ENCODE results near the gene LAMB1. TPM values are rescaled to one million over a fixed set of nuclear protein-coding genes. Genes with fewer than 3 reads are reported as not detected.

The LAMB1 gene
- total RNA-seq, 1 experiment from 2014 or later = 32.0 TPM

- TF ChIP-seq, protein P1, sequence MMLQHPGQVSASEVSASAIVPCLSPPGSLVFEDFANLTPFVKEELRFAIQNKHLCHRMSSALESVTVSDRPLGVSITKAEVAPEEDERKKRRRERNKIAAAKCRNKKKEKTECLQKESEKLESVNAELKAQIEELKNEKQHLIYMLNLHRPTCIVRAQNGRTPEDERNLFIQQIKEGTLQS (IDR thresholded peaks at IDR 0.05) = no peak
Measured at GRCh38 chr7:107969856-107970255, 33.1 kb downstream of the LAMB1 start (continued).

DNA sequence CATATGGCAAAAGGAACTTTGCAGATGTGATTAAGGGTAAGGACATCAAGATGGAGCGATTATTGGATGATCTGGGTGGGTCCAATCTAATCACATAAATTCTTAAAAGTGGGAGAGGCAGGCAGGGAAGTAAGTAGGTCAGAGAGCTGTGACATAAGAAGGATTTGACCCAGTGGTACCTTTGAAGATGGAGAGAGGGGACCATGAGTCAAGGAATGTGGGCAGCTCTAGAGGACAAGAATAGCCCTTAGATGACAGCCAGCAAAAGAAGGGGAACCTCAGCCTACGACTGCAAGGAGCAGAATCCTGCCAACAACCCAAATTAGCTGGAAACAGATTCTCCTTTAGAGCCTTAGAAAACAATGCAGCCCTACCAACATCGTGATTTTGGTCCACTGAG, 34.5 kb downstream of the LAMB1 start:
- no peaks in the 10 kb centered on the region for H3K27me3 ChIP-seq (ENCODE audit: insufficient read depth, low read length)
- no peaks in the 10 kb centered on the region for H4K20me1 ChIP-seq (ENCODE audit: insufficient read depth)
- no peak overlapping the region for H3K27ac ChIP-seq (ENCODE audit: low read depth, low read length)
- H3K79me2 ChIP-seq (ENCODE audit: insufficient read depth, low read length) = no peaks in the 10 kb centered on the region
- no peaks in the 10 kb centered on the region for H3K9me2 ChIP-seq (ENCODE audit: insufficient read depth)
- no TSS peak for BruUV-seq (replicated peaks)
- no peaks in the 10 kb centered on the region; a peak in 1 of 4 replicates for H3K4me1 ChIP-seq (ENCODE audit: control insufficient read depth in 1 of 2, insufficient read depth in 2 of 2, low read length in 2 of 2)
- RAD21 ChIA-PET (ENCODE audit: low non-redundant PET in 1 of 2, low total read pairs in 2 of 2, uncharacterized antibody in 2 of 2, unreplicated experiment in 2 of 2) = no interaction called here
- intact Hi-C loops (cut with micrococcal nuclease) = no loop called here
- H2AFZ ChIP-seq (ENCODE audit: low read depth, low read length, poor library complexity, severe bottlenecking) = no peak overlapping the region
- CTCF ChIA-PET = no interaction called here
- POLR2A ChIA-PET = no interaction called here
- no peaks in the 10 kb centered on the region; a peak in 1 of 4 replicates for H3K36me3 ChIP-seq (ENCODE audit: control insufficient read depth in 1 of 2, insufficient read depth in 2 of 2, low read length in 2 of 2)
- TF ChIP-seq POLR2AphosphoS5 (IDR thresholded peaks at IDR 0.05; ENCODE audit: low read depth, low read length) = no peak
- no peak for TF ChIP-seq CEBPB (IDR thresholded peaks at IDR 0.05; ENCODE audit: low read depth)
- TF ChIP-seq EGR1 (IDR thresholded peaks at IDR 0.05; ENCODE audit: low read depth) = no peak
- TF ChIP-seq ZNF274 (IDR thresholded peaks at IDR 0.05; ENCODE audit: low read depth, low read length) = no peak
- no peak for TF ChIP-seq YY1 (IDR thresholded peaks at IDR 0.05; ENCODE audit: extremely low read depth, insufficient replicate concordance, low read depth, low read length)
- no peak for TF ChIP-seq FOSL1 (IDR thresholded peaks at IDR 0.05; ENCODE audit: low read depth)
- no peak for TF ChIP-seq ELF1 (IDR thresholded peaks at IDR 0.05; ENCODE audit: borderline replicate concordance, low read depth)
- TF ChIP-seq SP1 (IDR thresholded peaks at IDR 0.05; ENCODE audit: low read depth) = no peak
- DNase-seq (ENCODE audit: low read depth, low spot score) = no peak
- H3K9me3 ChIP-seq (ENCODE audit: control insufficient read depth in 1 of 2, insufficient read depth in 1 of 2, low read depth in 1 of 2, low read length in 2 of 2) = no peaks in the 10 kb centered on the region
- no peak overlapping the region for H3K9ac ChIP-seq (ENCODE audit: low read length)
- ATAC-seq = no peak
- no peak overlapping the region for H3K4me3 ChIP-seq (replicated peaks in 1 of 2; ENCODE audit: low read depth in 1 of 2, low read length in 2 of 2)
- no peak overlapping the region for H3K4me2 ChIP-seq (ENCODE audit: low read length)

- ChIA-PET POLR2A (no interaction called here), RAD21 (ENCODE audit: low non-redundant PET in 1 of 2, low total read pairs in 2 of 2, uncharacterized antibody in 2 of 2, unreplicated experiment in 2 of 2) (no interaction called here), CTCF (no interaction called here)
- Histone ChIP-seq H3K9ac (ENCODE audit: low read length) (no peak overlapping the region), H3K36me3 (ENCODE audit: control insufficient read depth in 1 of 2, insufficient read depth in 2 of 2, low read length in 2 of 2) (no peaks in the 10 kb centered on the region; a peak in 1 of 4 replicates), H3K27ac (ENCODE audit: low read depth, low read length) (no peak overlapping the region), H4K20me1 (ENCODE audit: insufficient read depth) (no peaks in the 10 kb centered on the region), H2AFZ (ENCODE audit: low read depth, low read length, poor library complexity, severe bottlenecking) (no peak overlapping the region), H3K9me2 (ENCODE audit: insufficient read depth) (no peaks in the 10 kb centered on the region), H3K4me3 (replicated peaks in 1 of 2; ENCODE audit: low read depth in 1 of 2, low read length in 2 of 2) (no peak overlapping the region), H3K4me1 (ENCODE audit: control insufficient read depth in 1 of 2, insufficient read depth in 2 of 2, low read length in 2 of 2) (no peaks in the 10 kb centered on the region; a peak in 1 of 4 replicates), H3K79me2 (ENCODE audit: insufficient read depth, low read length) (no peaks in the 10 kb centered on the region), H3K9me3 (ENCODE audit: control insufficient read depth in 1 of 2, insufficient read depth in 1 of 2, low read depth in 1 of 2, low read length in 2 of 2) (no peaks in the 10 kb centered on the region), H3K4me2 (ENCODE audit: low read length) (no peak overlapping the region), H3K27me3 (ENCODE audit: insufficient read depth, low read length) (no peaks in the 10 kb centered on the region)
- ATAC-seq (no peak), DNase-seq (ENCODE audit: low read depth, low spot score) (no peak)
- BruUV-seq (replicated peaks) = no TSS peak
- intact Hi-C loops (cut with micrococcal nuclease) = no loop called here
- TF ChIP-seq SIN3A (IDR thresholded peaks at IDR 0.05; ENCODE audit: low read depth) (no peak), ZFX (IDR thresholded peaks at IDR 0.05) (no peak), ZNF274 (IDR thresholded peaks at IDR 0.05; ENCODE audit: low read depth, low read length) (no peak), SP1 (IDR thresholded peaks at IDR 0.05; ENCODE audit: low read depth) (no peak), REST (IDR thresholded peaks at IDR 0.05; ENCODE audit: low read depth) (no peak), ELF1 (IDR thresholded peaks at IDR 0.05; ENCODE audit: borderline replicate concordance, low read depth) (no peak), ZBTB33 (IDR thresholded peaks at IDR 0.05; ENCODE audit: extremely low read depth, insufficient replicate concordance, low read length) (no peak), TCF7L2 (IDR thresholded peaks at IDR 0.05; ENCODE audit: borderline replicate concordance, extremely low read depth, insufficient read depth, insufficient read length) (no peak), CEBPB (IDR thresholded peaks at IDR 0.05; ENCODE audit: low read depth) (no peak)
Measured at GRCh38 chr7:107967420-107967819, 35.5 kb downstream of the LAMB1 start.

Measured in HCT116 (cell line).